Measurements from ENCODE around the gene AP1M2. TPM values are rescaled to one million over a fixed set of nuclear protein-coding genes. Genes with fewer than 3 reads are reported as not detected.

Gene AP1M2
- total RNA-seq, 1 experiment from 2014 or later, result 2.5 TPM

GRCh38 chr19:10562609-10563008 lies 24.5 kb downstream of the AP1M2 start:
- BruUV-seq (replicated peaks), result no TSS peak
- no peak for DNase-seq (ENCODE audit: low spot score)
- H3K4me1 ChIP-seq (ENCODE audit: insufficient read depth, low read length, poor library complexity, severe bottlenecking), result peaks cover 23% of the 10 kb centered on the region
- no peak for TF ChIP-seq EZH2 (IDR thresholded peaks at IDR 0.05; ENCODE audit: borderline replicate concordance, low read depth, low read length, poor library complexity, severe bottlenecking)
- TF ChIP-seq CTCF (conservative IDR thresholded peaks at IDR 0.05; ENCODE audit: low read depth, low read length), result no peak
- intact Hi-C loops (cut with micrococcal nuclease; ENCODE audit: unreplicated experiment), result no loop called here
- POLR2A ChIA-PET (ENCODE audit: low non-redundant PET), result no interaction called here
- H3K9me3 ChIP-seq (ENCODE audit: low read depth, low read length, poor library complexity, severe bottlenecking), result no peaks in the 10 kb centered on the region
- H3K27me3 ChIP-seq (replicated peaks; ENCODE audit: insufficient read depth, low read depth, low read length, poor library complexity), result no peaks in the 10 kb centered on the region
- CTCF ChIA-PET, result no interaction called here
- H3K36me3 ChIP-seq (ENCODE audit: insufficient read depth, low read length, poor library complexity, severe bottlenecking), result peaks cover 53% of the 10 kb centered on the region
- no peak overlapping the region for H3K4me3 ChIP-seq (ENCODE audit: low read depth, low read length, poor library complexity, severe bottlenecking)
- no peak overlapping the region for H3K27ac ChIP-seq (ENCODE audit: low read depth, low read length, poor library complexity, severe bottlenecking)

DNA sequence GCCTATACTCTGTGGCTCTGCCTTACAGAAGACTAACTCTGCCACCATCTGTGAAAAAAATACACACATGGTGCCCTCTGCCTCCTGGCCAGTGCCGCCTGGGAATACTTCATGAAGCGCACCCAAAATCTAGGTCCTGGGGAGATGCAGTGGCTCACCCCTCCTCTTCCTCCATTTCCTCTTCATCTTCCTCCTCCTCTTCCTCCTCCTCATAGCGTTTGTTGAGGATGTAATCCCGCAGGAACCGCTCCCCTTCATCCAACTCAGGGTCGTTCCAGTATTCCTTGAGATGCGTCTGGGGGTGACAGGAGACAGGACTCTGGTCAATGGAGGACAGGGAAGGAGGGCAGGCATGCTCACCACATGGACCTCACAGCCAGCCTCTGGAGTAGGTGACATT lies 27.0 kb downstream of the AP1M2 start:
- ChIA-PET CTCF (no interaction called here), POLR2A (ENCODE audit: low non-redundant PET) (interaction anchor here (0.6 kb wide), 1 partner anchor 23 kb away, joined by 3 read pairs; no protein-coding TSS in a partner anchor)
- TF ChIP-seq CTCF (conservative IDR thresholded peaks at IDR 0.05; ENCODE audit: low read depth, low read length) (no peak), EZH2 (IDR thresholded peaks at IDR 0.05; ENCODE audit: borderline replicate concordance, low read depth, low read length, poor library complexity, severe bottlenecking) (no peak)
- no TSS peak for BruUV-seq (replicated peaks)
- Histone ChIP-seq H3K27ac (ENCODE audit: low read depth, low read length, poor library complexity, severe bottlenecking) (no peak overlapping the region), H3K4me1 (ENCODE audit: insufficient read depth, low read length, poor library complexity, severe bottlenecking) (peaks cover 6% of the 10 kb centered on the region), H3K9me3 (ENCODE audit: low read depth, low read length, poor library complexity, severe bottlenecking) (no peaks in the 10 kb centered on the region), H3K36me3 (ENCODE audit: insufficient read depth, low read length, poor library complexity, severe bottlenecking) (peaks cover 72% of the 10 kb centered on the region), H3K27me3 (replicated peaks; ENCODE audit: insufficient read depth, low read depth, low read length, poor library complexity) (no peaks in the 10 kb centered on the region), H3K4me3 (ENCODE audit: low read depth, low read length, poor library complexity, severe bottlenecking) (no peak overlapping the region)
- DNase-seq (ENCODE audit: low spot score), result no peak
- intact Hi-C loops (cut with micrococcal nuclease; ENCODE audit: unreplicated experiment), result no loop called here

DNA sequence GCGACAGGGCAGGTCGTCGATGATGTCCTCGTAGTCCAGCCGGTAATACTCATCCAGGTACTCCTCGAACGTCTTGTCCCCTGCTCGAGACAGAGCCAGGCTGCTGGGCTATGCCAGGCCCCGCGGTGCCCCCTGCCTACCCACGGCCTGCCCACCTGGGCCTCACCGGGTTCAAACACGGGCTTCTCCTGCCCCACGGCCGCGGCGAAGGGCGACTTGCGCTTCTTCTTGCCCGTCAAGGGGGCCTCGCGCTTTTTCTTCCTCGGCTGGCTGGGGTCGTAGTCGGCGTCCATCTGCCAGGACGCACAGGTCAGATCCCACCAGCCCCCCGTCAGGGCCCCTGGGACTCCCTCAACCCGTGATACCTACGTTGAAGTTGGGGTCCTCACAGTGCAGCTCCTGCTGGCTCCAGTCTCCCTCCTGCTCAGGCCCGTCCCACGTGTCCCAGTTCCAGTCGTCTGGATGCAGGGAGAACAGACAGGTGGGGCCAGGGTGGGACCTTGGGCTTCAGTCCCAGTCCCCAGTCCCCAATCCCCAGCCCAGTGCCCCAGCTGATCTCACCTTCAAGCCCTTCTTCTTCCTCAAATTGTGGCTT lies 29.4 kb downstream of the AP1M2 start:
- Histone ChIP-seq H3K27ac (ENCODE audit: low read depth, low read length, poor library complexity, severe bottlenecking) (no peak overlapping the region), H3K4me3 (ENCODE audit: low read depth, low read length, poor library complexity, severe bottlenecking) (no peak overlapping the region), H3K36me3 (ENCODE audit: insufficient read depth, low read length, poor library complexity, severe bottlenecking) (peaks cover 90% of the 10 kb centered on the region), H3K4me1 (ENCODE audit: insufficient read depth, low read length, poor library complexity, severe bottlenecking) (no peaks in the 10 kb centered on the region), H3K9me3 (ENCODE audit: low read depth, low read length, poor library complexity, severe bottlenecking) (no peaks in the 10 kb centered on the region), H3K27me3 (replicated peaks; ENCODE audit: insufficient read depth, low read depth, low read length, poor library complexity) (no peaks in the 10 kb centered on the region)
- DNase-seq (ENCODE audit: low spot score), result no peak
- CTCF ChIA-PET, result no interaction called here
- POLR2A ChIA-PET (ENCODE audit: low non-redundant PET), result no interaction called here
- intact Hi-C loops (cut with micrococcal nuclease; ENCODE audit: unreplicated experiment), result no loop called here
- BruUV-seq (replicated peaks), result no TSS peak
- TF ChIP-seq EZH2 (IDR thresholded peaks at IDR 0.05; ENCODE audit: borderline replicate concordance, low read depth, low read length, poor library complexity, severe bottlenecking), result no peak
- no peak for TF ChIP-seq CTCF (conservative IDR thresholded peaks at IDR 0.05; ENCODE audit: low read depth, low read length)
